OCI-LY3 (cell line): ENCODE measurements around the gene PHACTR3.

Experiments
- H2AFZ ChIP-seq: fragments of 200-600, 300-600 bp; shearing (Covaris generic); 2 replicates; pipeline ENCODE4 v1.6.0; 2014; ENCODE audit warnings: antibody characterized with exemption, low read depth, low read length
- H3K27ac ChIP-seq: fragments of 200-600, 300-600 bp; sonication (generic); 2 replicates; pipeline ENCODE4 v1.5.1; 2014; ENCODE audit warnings: mild to moderate bottlenecking, low read length, moderate library complexity, mixed read lengths
- H3K27me3 ChIP-seq: fragments of 200-600, 300-600 bp; sonication (generic); 2 replicates; pipeline ENCODE4 v1.6.1; 2014; ENCODE audit warnings: low read depth, low read length, mixed read lengths
- H3K36me3 ChIP-seq: fragments of 200-600, 300-600 bp; sonication (generic); replicated peaks from 2 replicates; pipeline ENCODE3; 2014; ENCODE audit warnings: low read depth, low read length, mixed read lengths
- H3K4me1 ChIP-seq: fragments of 300-600, 200-600 bp; sonication (generic); 2 replicates; pipeline ENCODE4 v1.6.1; 2014; ENCODE audit warnings: low read length, mixed read lengths
- H3K4me2 ChIP-seq: fragments of 200-600, 300-600 bp; sonication (generic); 2 replicates; pipeline ENCODE4 v1.6.1; 2014; ENCODE audit warnings: low read length, mixed read lengths
- H3K4me3 ChIP-seq: fragments of 300-600, 200-600 bp; sonication (generic); 2 replicates; pipeline ENCODE4 v1.5.1; 2014; ENCODE audit warnings: antibody characterized with exemption, mild to moderate bottlenecking, low read length, moderate library complexity
- H3K79me2 ChIP-seq: fragments of 300-600, 200-600 bp; shearing (Covaris generic); 2 replicates; pipeline ENCODE4 v1.6.1; 2014; ENCODE audit warnings: mild to moderate bottlenecking, low read length, mixed read lengths
- H3K9ac ChIP-seq: fragments of 300-600, 200-600 bp; shearing (Covaris generic); 2 replicates; pipeline ENCODE4 v1.6.0; 2014; ENCODE audit warnings: mild to moderate bottlenecking, low read length, moderate library complexity
- H3K9me3 ChIP-seq: fragments of 200-600, 300-600 bp; shearing (Covaris generic); 2 replicates; pipeline ENCODE4 v1.6.1; 2014; ENCODE audit warnings: low read length, mixed read lengths; ENCODE audit not compliant: insufficient read depth
- H4K20me1 ChIP-seq: fragments of 200-600, 300-600 bp; sonication (generic); 2 replicates; pipeline ENCODE4 v1.6.1; 2016; ENCODE audit warnings: low read length, mixed read lengths; ENCODE audit not compliant: insufficient read depth
- EZH2phosphoT487 ChIP-seq: fragments of 200-600 bp; shearing (Covaris generic); IDR thresholded peaks from 2 replicates; pipeline ENCODE4 v1.6.1; 2018; ENCODE audit warnings: antibody characterized with exemption, mixed run types, low read depth
- TF ChIP-seq, protein P1 (sequence below): fragments of 200-600, 300-600 bp; sonication (generic); IDR thresholded peaks from 2 replicates; pipeline ENCODE4 v1.5.1; 2014; ENCODE audit warnings: antibody characterized with exemption, low read length, low read depth

Gene PHACTR3

GRCh38 chr20:59814840-59815340 lies 210.6 kb downstream of the PHACTR3 start:
- H3K9me3 ChIP-seq = no peaks in the 10 kb centered on the region
- H4K20me1 ChIP-seq = no peaks in the 10 kb centered on the region
- no peak for TF ChIP-seq EZH2phosphoT487
- TF ChIP-seq, protein P1, sequence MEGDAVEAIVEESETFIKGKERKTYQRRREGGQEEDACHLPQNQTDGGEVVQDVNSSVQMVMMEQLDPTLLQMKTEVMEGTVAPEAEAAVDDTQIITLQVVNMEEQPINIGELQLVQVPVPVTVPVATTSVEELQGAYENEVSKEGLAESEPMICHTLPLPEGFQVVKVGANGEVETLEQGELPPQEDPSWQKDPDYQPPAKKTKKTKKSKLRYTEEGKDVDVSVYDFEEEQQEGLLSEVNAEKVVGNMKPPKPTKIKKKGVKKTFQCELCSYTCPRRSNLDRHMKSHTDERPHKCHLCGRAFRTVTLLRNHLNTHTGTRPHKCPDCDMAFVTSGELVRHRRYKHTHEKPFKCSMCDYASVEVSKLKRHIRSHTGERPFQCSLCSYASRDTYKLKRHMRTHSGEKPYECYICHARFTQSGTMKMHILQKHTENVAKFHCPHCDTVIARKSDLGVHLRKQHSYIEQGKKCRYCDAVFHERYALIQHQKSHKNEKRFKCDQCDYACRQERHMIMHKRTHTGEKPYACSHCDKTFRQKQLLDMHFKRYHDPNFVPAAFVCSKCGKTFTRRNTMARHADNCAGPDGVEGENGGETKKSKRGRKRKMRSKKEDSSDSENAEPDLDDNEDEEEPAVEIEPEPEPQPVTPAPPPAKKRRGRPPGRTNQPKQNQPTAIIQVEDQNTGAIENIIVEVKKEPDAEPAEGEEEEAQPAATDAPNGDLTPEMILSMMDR = no peak
- no peaks in the 10 kb centered on the region for H3K4me1 ChIP-seq
- H2AFZ ChIP-seq = no peak overlapping the region
- H3K27me3 ChIP-seq = peaks cover 26% of the 10 kb centered on the region
- no peaks in the 10 kb centered on the region for H3K36me3 ChIP-seq
- H3K4me2 ChIP-seq = no peak overlapping the region
- H3K4me3 ChIP-seq = no peak overlapping the region
- no peaks in the 10 kb centered on the region for H3K79me2 ChIP-seq
- H3K9ac ChIP-seq = no peak overlapping the region
- no peak overlapping the region for H3K27ac ChIP-seq

GRCh38 chr20:59816146-59816738 lies 211.9 kb downstream of the PHACTR3 start:
- TF ChIP-seq EZH2phosphoT487 = no peak
- TF ChIP-seq, protein P1 = no peak
- no peak overlapping the region for H3K4me3 ChIP-seq
- H4K20me1 ChIP-seq = no peaks in the 10 kb centered on the region
- H2AFZ ChIP-seq = no peak overlapping the region
- no peaks in the 10 kb centered on the region for H3K4me1 ChIP-seq
- H3K9ac ChIP-seq = no peak overlapping the region
- no peak overlapping the region for H3K4me2 ChIP-seq
- no peaks in the 10 kb centered on the region for H3K9me3 ChIP-seq
- H3K36me3 ChIP-seq = no peaks in the 10 kb centered on the region
- no peak overlapping the region for H3K27ac ChIP-seq
- peaks cover 18% of the 10 kb centered on the region for H3K27me3 ChIP-seq
- no peaks in the 10 kb centered on the region for H3K79me2 ChIP-seq

- no peak overlapping the region for H3K27ac ChIP-seq
- TF ChIP-seq, protein P1 = no peak
- no peak for TF ChIP-seq EZH2phosphoT487
- no peak overlapping the region for H3K4me3 ChIP-seq
- H3K9me3 ChIP-seq = no peaks in the 10 kb centered on the region
- no peak overlapping the region for H2AFZ ChIP-seq
- no peaks in the 10 kb centered on the region for H3K36me3 ChIP-seq
- no peak overlapping the region for H3K9ac ChIP-seq
- no peak overlapping the region for H3K4me2 ChIP-seq
- no peaks in the 10 kb centered on the region for H3K79me2 ChIP-seq
- H3K4me1 ChIP-seq = no peaks in the 10 kb centered on the region
- no peaks in the 10 kb centered on the region for H4K20me1 ChIP-seq
- peaks cover 18% of the 10 kb centered on the region for H3K27me3 ChIP-seq
Observed at GRCh38 chr20:59817406-59817805, 213.1 kb downstream of the PHACTR3 start.

DNA sequence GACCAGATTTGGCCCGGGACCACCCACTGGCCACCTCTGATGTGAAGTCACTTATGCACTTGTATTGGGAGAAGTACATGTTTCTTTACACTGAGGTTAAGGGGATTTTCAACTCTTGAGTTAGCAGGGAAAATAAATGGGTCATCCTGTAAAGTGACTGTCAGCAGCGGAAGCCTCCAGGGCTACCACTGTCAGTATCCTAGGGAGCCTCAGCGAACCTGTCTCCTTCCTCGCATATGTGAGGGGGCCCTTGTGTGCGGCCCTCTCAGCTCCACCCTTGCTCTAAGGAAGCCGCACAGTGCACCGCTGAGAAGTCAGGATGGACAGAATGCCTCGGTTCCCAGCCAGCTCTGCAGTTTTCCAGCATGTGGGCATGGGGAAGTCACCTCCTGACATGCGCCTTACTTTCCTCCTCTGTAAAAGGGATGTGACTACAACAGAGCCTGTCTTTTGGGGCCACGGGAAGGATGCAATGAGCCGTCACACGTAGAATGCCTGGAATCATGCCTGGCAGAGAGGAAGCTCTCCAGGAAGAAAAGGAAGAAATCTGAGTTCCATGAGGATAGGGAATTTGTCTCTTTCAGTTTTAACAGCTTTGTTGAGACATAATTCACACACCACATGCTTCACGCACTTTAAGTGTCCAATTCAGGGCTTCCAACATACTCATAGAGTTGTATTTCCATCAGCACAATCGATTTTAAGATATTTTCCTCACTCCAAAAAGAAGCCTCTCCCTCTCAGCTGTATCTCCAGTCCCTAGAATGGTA lies 213.7 kb downstream of the PHACTR3 start:
- Histone ChIP-seq H3K36me3 (no peaks in the 10 kb centered on the region), H3K27me3 (peaks cover 18% of the 10 kb centered on the region), H3K9me3 (no peaks in the 10 kb centered on the region), H3K9ac (no peak overlapping the region), H3K27ac (no peak overlapping the region), H3K4me3 (no peak overlapping the region), H2AFZ (no peak overlapping the region), H3K4me1 (no peaks in the 10 kb centered on the region), H3K79me2 (no peaks in the 10 kb centered on the region), H3K4me2 (no peak overlapping the region), H4K20me1 (no peaks in the 10 kb centered on the region)
- TF ChIP-seq, protein P1 = no peak
- TF ChIP-seq EZH2phosphoT487 = no peak
